GM10266 (cell line): ENCODE results near the gene ULK4.

ENCODE experiments used
- DNase-seq: peaks from one replicate; pipeline ENCODE4 v3.0.0; 2012; ENCODE audit errors: extremely low spot score
- CTCF ChIP-seq: IDR thresholded peaks from 2 replicates; pipeline ENCODE4 v1.5.1; 2012; ENCODE audit warnings: mild to moderate bottlenecking, low read depth; ENCODE audit not compliant: control insufficient read depth, insufficient read depth; ENCODE audit errors: missing control alignments

Gene ULK4

GRCh38 chr3:41304593-41304992 is 657.3 kb downstream of the ULK4 start:
- TF ChIP-seq CTCF, result no peak
- DNase-seq, result no peak

DNA sequence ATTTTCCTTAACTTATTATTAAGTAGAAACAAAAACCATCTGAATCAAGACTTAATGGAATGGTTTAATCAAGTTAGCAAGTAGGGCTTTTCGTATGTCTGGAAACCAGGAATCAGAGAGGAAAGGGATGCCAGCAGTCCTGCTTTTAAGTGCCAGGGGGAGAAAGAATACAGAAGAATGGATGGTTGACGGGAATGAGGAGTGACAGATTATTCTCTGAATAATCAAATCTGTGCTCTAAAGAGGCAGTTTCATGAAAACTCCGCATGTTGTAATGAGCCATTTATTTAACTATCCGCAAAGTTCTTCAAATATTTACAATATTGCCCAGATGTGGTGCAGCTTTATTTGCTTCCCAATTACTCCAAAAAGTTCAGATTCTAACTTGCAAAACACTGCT is 659.6 kb downstream of the ULK4 start:
- TF ChIP-seq CTCF, result no peak
- no peak for DNase-seq

GRCh38 chr3:41301548-41301947 is 660.4 kb downstream of the ULK4 start:
- TF ChIP-seq CTCF, result no peak
- no peak for DNase-seq

- no peak for TF ChIP-seq CTCF
- no peak for DNase-seq
Measured at GRCh38 chr3:41299036-41299435, 662.9 kb downstream of the ULK4 start.

- no peak for DNase-seq
- TF ChIP-seq CTCF, result no peak
Measured at GRCh38 chr3:41297750-41298149, 664.2 kb downstream of the ULK4 start.

- no peak for DNase-seq
- TF ChIP-seq CTCF, result no peak
Measured at GRCh38 chr3:41296556-41296955, 665.3 kb downstream of the ULK4 start.

DNA sequence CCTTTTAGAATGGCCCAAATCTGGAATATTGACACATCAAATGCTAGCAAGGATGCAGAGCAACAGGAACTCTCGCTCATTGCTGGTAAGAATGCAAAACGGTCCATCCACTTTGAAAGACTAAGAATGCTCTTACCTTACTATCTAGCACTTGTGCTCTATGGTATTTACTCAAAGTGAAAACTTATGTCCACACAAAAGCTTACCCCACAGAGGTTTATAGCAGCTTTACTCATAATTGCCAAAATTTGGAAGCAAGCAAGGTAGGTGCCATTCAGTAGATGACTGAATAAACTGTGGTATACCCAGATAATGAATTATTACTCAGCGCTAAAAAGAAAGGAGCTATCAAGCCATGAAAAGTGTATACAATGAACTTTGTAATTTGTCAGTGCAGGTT is 666.2 kb downstream of the ULK4 start:
- no peak for TF ChIP-seq CTCF
- no peak for DNase-seq
